NCI-H774 (cell line): ENCODE measurements around the gene LRRC2.
"Not testable (repeated sequence)": the region's sequence is repeated elsewhere in the genome, so short reads cannot be mapped to it uniquely, and the experiment has no call there.

Experiments used
- DNase-seq: peaks from one replicate; lab custom pipeline; 2025; lab: John Stamatoyannopoulos, UW

LRRC2 gene

DNA sequence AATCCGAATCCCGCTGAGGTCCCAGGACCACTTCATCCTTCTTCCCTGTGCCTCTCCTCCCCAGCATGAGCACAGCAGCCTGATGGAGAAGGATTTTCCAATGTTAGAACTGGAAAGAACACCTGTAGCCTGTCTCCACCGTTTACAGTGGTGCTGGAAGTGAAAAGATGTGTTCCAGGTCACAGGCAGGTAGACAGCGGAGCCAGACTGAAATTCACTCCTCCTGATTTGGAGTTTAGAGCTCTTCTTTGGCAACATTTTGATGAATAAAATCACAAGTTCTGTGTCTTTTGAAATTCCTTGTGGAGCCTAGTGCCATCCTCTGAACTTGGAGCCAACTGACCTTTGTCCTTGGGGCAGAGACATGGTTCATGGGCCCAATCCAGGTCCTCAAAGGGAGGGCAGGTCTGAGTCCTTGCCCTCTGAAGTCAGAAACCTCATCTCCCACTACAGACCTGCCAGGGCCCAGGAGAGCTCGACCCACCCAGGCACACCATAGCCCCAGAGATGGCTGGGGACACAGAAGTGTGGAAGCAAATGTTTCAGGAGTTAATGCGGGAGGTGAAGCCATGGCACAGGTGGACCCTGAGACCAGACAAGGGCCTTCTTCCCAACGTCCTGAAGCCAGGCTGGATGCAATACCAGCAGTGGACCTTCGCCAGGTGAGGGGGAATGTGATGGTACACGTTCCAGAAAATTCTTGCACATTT lies 68.4 kb downstream of the LRRC2 start, which contains the start of gene RTP3:
Gene RTP3 (plus strand): TSS at position 421 of the 710 bp plus-strand sequence. CDS start 87 bp downstream, at position 508.
- no peak for DNase-seq

DNA sequence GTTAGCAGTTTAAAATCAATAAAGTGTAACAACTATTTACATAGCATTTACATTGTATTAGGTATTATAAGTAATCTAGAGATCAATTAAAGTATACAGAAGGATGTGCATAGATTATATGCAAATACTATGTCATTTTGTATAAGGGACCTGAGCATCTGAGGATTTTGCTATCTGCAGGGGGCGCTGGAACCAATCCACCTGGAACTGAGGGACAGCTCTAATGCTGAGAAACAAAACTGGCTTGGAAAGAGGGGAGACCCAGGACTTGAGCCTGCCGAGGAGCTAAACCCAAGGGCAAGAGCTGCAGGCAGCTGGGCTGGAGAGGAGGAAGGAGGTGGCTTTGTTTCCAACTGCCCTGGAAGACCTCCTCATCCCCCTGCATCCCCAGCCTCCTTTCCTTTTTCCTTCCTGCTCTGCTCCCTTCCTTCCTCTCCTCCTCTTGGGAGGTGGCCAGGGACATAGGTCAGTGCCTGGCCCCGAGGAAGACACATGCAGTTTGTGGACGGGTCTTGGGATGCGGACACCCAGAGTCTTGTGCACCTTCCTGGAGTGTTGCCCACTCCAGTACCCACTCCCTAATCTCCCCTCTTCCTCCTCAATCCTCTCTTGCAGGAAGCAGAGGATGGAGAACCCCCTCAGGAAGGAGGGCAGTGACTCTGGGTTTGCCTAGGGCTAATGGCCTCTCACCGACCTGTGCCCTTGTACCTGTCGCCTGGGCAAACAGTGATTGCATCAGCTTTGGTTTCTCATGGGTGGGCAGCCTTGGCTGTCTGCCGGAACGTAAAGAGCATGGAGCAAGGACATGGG lies 69.2 kb downstream of the LRRC2 start:
- DNase-seq = no peak

DNA sequence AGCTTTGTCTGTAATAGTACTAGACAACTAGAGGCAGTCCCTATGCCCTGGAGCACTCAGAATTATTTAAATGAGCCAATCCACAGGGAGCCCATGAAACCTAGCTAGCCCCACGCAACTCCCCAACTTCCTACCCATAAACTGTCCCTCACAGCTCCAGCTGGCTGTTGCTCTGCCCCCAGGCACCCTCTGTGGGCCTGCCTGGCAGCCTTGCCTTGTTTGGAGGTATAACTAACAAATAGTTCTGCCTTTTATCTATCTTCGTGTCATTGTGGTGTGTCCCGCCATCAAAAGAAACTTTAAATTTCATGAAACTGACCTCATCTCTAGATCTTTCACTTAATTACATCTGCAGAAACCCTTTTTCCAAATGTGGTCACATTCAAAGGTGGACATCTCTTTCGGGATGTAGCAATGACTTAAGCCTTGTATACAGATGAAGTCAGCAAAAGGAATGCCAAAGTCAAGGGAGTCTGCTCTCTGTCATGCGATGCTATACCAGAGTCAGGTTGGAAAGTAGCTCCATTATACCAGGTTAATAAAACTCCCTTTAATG lies 70.1 kb downstream of the LRRC2 start:
- DNase-seq = no peak

DNA sequence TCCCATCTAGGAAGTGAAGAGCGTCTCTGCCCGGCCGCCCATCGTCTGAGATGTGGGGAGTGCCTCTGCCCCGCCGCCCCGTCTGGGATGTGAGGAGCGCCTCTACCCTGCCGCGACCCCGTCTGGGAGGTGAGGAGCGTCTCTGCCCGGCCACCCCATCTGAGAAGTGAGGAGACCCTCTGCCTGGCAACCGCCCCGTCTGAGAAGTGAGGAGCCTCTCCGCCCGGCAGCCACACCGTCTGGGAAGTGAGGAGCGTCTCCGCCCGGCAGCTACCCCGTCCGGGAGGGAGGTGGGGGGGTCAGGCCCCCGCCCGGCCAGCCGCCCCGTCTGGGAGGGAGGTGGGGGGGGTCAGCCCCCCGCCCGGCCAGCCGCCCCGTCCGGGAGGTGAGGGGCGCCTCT lies 71.6 kb downstream of the LRRC2 start:
- DNase-seq = not testable (repeated sequence)

DNA sequence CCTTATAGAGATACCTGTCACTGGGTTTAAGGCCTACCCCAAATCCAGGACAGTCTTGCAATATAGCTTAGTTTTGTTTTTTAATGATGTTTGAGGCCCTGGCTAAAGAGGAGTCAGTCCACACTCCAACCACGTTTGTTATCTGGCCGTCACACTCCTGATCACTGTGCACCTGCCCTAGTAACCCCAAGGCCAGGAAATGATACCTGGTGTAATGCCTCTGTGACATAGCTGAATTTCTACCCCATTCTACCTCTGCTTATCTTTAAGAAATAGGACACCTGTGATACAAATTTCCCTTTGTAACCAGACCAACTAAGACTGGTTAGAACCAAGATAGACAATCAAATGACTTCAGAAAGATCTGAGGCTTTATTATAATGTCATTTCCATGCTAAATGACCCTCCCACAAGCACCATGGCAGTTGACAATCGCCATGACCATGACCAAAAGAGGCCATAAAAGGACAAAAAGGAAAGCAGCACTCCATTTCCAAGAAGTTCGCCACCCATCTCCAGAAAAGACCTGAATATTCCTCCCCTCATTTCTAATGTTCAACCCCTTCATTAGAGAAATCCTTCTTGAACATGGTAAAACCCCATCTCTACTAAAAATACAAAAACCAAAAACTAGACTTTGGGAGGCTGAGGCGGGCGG lies 73.1 kb downstream of the LRRC2 start:
- no peak for DNase-seq

DNA sequence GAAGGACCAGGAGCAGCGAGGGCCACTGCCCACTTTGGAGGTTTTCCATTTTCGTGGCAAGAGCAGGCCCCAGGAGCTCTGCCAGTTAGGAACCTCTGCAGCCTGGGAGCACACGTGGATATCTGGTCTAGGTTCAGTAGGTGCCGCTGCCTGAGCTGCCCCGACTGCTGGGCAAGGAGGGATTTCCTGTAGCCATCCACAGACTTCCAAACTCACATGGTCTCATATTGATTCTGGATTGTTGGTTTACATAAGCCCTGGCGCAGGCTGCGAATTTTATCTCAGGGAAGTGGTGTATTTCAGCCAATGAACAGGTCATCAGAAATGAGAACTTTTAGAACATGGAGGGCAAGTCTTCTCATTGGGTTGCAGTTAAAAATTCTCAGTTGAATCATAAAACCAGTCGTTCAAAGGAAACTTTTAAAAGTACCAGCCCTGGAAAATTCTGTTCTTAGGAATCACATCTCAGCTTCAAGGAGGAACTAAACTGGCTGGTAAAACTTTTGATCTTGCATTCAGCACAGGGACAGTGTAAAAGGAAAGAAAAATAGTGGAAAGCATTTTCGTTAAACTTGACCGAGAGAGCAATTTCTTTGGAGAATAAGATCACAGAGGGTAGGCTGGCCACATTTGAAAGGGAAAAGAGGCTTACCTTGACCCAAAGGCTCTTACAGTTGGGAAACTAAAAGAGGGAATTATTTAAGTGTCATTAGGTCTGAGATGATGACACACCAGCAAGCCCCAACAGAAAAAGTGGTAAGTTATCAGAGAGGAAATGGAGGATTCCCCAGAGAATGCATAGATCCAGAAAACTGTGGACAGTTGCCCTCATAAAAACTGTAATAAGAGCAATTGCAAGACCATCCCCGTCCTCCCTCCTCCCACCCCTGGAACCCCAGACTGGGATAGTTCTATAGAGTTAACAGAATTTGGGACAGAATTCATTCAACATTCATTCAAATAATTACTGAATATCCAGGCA lies 74.7 kb downstream of the LRRC2 start:
- DNase-seq = no peak

DNA sequence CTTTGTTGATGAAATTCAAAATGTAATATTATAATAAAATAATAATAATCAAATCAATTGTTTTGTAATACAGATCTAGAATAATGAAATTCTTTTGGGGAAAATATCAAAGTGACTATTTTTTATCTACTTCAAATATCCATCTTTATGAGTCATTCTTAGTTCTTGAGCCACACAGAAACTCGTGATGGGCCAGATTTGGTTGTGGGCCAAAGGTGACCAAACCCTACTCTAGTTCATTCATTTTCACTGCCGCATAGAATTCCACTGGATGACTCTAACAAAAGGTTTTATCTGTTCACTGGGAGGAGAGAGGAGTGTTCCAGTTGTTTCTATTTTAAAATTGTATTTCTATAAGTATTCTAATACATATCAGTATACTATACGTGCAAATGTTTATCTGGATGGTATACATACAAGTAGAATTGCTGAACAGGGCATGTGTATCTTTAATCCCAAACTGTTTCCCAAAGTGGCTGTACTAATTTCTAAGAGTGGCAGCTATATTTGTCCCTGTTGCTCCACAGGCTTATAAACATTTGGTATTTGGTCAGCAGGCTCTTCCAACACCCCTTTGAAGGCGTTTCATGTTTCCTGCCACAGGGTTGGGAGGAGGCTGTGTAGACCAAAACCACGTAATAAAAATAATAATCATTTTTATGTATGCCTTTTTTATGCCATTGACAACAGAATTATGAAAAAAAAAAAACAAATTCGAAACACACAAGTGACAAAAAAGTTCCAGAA lies 75.6 kb downstream of the LRRC2 start:
- no peak for DNase-seq

DNA sequence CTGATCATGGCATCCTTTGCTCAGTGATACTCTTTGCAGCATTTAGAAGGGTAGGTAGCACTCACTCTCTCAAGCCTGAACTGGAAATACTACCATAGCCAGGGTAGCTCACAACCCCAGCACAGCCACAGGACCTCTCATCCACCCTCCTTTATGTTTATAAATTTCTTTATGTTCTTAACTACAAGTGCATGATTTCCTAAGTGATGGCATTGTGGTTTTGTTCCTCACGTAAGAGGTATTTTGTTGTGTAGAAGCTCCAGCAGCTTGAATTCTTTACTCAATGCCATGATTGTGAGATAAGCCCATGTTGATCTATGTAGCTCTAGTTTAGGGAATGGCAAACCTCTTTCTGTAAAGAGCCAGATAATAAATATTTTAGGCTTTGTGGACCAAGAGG lies 76.2 kb downstream of the LRRC2 start:
- DNase-seq = no peak

DNA sequence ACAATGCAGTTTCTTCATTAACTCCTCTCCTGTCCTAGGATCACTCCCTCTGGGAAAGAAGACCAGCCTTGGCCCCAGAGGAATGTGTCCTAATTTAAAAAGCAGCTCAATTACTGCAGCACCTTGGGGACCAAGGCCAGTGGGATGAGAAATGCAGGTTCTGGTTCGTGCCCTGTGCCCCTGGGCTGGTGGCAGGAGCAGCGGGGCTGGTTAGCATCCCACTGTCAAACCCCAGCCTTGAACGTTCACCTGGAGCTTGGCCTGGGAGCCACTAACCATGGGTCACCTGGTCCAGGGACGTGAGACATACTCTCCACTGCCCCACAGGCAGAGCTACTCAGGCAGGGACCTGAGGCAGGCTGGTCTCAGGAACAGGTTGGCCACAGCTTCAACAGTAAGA lies 76.7 kb downstream of the LRRC2 start:
- DNase-seq = no peak

DNA sequence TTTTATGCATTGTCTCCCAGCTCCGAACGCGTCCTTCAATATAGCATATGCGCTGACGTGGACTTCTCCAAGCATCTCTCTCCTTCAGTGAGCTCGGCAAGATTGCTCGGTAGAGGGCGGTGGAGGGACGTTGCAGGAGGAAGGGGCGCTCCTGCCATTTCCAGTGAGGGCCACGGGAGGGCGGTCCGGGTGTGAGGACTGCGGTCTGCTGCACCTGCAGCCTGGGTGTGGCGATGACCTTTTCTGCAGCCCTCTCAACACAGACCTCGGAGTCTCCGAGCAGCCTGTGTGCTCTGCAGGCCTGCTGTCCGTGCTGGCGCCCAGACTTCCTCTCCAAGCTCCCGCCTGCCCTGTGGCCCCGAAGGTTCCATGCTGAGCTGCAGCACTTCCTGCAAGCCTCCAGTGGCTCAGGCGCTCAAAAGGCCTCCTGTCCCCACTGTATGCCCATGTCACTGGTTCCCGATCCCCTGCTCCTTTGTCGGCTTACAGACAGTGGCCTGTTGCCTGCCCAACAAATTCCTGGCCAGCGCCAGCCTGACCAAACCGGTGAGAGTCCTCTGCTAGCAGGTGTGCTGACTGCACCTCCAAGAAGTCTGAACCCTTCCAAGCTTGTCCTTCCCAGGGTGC lies 77.3 kb downstream of the LRRC2 start:
- DNase-seq = peak; percentile 77

DNA sequence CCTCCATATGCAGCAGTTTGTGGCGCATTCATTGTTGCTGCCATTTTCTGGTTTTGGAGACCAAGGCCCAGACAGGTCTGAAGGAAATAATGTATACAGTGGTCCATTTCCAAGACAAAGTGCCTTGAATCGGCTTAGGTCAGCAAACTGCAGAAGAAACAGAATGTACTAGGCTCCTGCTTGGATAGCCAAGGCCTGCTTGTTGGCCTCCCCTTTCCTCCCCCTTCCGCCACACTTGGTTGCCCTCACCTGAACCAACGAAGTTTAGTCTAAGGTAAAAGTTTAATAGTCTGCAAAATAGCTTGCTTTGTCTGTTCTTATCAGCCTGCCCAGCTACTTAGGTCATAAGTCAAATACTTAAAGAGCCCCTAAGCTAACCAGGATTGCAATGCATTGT lies 80.3 kb downstream of the LRRC2 start:
- DNase-seq = no peak

DNA sequence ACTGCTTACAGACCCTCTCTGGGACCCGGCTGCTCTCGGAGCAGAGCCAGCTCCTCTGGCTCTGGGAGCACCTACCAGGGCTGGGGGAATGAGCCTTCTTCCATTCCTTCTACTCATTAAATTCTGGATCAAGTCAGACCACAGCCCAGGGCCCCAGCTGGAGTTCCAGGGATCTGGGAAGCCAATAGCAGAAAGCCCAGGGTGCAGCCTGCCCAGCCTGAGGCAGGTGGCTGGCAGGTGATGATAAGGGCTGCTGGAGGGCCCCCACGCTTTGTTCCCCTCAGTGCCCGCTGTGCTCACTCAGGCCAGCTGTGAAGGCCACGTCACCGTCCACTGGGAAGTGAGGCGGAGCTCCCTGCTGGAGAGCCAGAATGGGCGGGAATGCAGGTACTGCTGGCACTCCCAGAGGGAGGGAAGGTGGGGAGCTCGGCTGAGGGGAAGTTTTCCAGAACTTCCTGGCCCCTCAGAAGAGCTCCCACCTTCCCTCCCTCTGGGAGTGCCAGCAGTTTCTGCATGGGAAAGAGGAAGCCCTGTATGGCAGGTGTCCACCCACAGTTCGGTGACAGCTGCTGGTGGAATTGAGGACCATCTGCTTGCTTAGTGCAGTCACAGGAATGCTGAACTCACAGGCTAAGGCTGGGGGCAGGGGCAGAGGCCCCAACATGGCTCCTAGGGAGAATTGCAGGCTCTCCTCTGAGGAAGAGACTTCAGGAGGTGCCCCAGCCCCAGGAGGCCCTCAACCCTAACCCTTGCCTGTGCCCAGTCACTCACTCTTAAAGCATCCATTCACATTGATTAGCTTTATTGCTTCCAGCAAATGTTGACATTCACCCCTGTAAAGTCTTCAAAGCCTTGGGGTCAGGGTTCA lies 81.0 kb downstream of the LRRC2 start:
- DNase-seq = peak; percentile 77

DNA sequence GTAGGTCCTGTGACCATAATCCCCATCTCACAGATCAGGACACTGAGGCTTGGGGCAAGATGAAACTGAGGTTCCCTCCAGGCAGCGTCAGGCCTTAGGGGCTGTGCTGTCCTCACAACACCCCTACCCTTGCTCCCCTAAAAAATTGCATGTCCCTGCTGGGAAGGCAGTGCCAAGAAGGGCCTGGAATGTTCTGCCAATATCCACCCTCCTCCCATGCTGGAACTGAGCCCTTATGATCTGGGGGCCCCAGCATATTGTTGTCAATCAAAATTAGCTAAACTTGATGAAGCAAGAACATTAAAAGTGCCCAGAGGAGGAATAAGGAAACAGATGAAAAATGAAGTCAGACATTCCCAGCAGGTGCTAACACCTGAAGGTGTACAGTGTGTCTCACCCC lies 81.7 kb downstream of the LRRC2 start:
- no peak for DNase-seq

DNA sequence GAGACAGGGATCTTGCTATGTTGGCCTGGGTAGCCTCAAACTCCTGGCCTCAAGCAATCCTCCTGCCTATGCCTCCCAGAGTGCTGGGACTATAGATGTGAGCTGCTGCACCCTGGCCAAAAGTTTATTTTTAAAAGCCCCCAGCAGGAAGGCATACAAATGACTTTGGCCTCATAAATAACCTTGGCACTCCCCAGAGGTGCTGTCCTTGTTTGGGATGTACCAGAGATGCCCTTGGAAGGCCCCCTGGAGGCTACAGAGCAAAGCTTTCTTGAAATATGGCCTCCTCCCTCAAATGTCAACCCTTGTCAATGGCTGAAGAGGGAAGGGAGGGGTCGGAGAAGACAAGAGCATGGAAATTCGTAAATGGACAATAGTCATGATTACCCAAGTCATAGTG lies 82.3 kb downstream of the LRRC2 start:
- no peak for DNase-seq

DNA sequence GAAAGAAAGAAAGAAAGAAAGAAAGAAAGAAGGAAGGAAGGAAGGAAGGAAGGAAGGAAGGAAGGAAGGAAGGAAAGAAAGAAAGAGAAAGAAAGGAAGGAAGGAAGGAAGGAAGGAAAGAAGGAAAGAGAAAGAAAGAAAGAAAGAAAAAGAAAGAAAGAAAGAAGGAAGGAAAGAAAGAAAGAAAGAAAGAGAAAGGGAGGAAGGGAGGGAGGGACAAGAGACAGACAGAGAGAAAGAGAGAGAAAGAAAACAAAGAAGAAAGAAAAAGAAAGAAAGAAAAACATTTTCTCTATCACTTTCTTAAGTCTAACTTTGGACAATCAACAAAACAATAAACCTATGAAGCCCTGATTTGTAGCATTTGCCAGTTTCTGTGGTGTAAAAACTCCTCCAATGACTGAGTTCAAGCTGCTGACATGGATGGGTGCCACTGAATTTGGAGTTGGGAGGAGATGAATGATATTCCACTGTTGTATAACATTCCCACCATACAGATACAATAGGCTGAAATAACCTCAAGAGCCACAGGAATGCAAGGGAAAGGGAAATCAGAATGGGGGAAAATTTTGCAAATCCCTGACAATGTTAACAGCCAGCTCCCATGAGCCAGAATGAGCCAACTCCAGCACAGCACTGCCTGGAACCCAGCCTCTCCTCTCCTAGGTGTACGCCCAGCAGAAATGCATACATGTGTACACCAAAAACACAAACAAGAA lies 83.3 kb downstream of the LRRC2 start:
- no peak for DNase-seq

DNA sequence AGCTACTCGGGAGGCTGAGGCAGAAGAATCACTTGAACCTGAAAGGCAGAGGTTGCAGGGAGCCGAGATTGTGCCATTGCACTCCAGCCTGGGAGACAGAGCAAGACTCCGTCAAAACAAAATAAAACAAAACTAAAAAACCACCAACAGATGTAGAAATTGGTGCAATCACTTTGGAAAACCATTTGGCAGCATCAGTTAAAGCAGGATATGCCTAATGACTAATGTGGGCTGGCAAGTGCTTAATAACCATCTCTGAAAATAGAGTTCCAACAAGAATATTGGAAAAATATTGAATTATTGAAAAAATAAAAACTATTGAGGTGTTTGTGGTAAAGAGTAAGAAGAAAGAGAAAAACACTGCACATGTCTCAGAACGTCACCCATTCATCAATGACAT lies 84.5 kb downstream of the LRRC2 start:
- DNase-seq = no peak

DNA sequence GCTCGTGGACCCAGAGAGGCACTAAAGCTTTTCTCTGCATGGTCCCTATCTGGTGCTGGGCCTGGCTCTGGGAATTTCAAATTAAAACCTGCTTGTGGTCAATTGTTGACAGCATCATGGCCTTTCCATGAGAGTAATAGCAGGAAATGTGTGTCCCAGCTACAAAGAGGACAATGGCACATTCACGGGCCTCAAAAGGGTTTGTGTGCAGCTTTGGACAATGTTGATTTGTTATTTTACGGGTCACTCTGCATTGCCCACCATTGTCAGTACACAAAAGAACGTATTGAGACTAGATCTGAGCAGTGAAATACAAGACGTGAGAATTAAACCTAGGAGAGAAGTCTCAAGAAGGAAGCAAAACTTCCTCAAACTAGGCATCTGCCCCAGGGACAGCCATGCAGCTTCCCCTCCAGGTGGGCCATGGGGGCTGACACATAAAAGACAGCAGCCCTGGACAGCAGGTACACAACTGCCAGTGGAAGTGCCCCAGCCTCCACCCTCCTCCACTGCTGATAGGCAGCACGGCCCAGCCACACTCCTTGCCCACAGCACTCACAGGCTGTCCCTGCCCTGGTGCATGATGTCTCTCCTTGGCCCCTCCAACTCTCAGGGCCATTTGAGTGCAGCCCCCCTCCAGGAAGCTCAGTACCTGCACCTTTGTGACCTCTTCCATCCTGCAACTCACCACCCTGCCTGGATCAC lies 85.5 kb downstream of the LRRC2 start:
- DNase-seq = no peak

DNA sequence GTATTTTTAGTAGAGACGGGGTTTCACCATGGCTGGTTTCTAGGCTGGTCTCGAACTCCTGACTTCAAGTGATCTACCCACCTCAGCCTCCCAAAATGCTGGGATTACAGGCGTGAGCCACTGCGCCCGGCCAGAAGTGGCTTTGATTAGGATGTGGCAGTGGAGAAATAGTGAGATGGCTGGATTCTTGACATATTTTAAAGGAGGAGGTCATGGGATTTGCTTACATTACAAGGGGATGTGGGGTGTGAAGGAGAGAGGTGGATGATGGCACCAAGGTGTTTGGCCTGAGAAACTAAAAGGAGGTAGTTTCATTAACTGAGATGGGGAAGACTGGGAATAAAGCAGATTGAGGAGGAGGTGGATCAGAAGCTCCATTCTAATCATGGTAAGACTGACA lies 86.4 kb downstream of the LRRC2 start:
- DNase-seq = no peak
